H1 (cell line): Measurements from ENCODE around the gene MSH4. TPM values are rescaled to one million over a fixed set of nuclear protein-coding genes. Genes with fewer than 3 reads are reported as not detected.

Experiments used
- CHD7 ChIP-seq: fragments of 300-600 bp; sonication (generic); IDR thresholded peaks from 2 replicates; pipeline ENCODE4 v1.7.1; 2012; ENCODE audit warnings: low read length, moderate library complexity, mild to moderate bottlenecking, inconsistent platforms; ENCODE audit not compliant: insufficient replicate concordance
- SP1 ChIP-seq: IDR thresholded peaks from 2 replicates; pipeline ENCODE4 v1.6.1; 2011; ENCODE audit warnings: low read depth, low read length
- polyA plus RNA-seq, 7 experiments: library from polyadenylated mRNA; depleted of rRNA in 3 of 7; stranded (reverse) in 5 of 7; unstranded in 2 of 7; fragments of >200 nt in 5 of 7; fragments of 200-250 nt in 2 of 7; gene quantifications; 1 replicate in 5 of 7; 2 replicates in 1 of 7; 4 replicates in 1 of 7; pipeline versions ENCODE4 v1.2.1 to v1.2.3, GENCODE V29; 2011 to 2013; ENCODE audit warnings: missing spikeins in 2 of 7, mixed read lengths in 2 of 7
- total RNA-seq: library from RNA; stranded (reverse); fragmentation: NEBNext Ultra II Directional; extraction: Animal tissue kit (Norgen Biotek cat#: 25700); gene quantifications from 2 replicates; pipeline ENCODE4 v1.2.1, GENCODE V29; 2021

The MSH4 gene
- total and polyA plus RNA-seq, 2 of the 8 experiments (the other 6 are each of a cell fraction or from before 2014, with no cell fraction given): 0.03 to 0.22 TPM

DNA sequence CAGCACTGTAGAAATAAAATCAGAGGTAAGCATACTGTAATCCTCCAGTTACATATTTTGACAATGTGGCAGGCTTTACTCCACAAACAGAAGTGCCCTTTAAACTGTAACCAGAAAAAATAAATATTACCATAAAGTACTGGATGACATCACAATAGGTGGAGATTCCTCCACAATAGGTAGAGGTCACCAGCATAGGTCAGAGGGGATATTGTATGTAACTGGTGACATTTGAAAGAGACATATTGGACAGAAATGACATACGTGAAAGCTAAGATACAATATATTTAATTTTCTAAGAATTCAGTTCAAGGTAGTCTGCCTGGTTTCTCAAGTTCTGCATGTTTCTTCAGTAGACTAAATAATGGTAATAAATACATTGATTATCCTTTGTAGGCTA is 135.6 kb downstream of the MSH4 start, which contains the start of gene ASB17 (continued):
- TF ChIP-seq CHD7 (no peak), SP1 (no peak)
